Measurements from ENCODE around the gene GOT1. TPM values are rescaled to one million over a fixed set of nuclear protein-coding genes. Genes with fewer than 3 reads are reported as not detected.
A peak's percentile ranks its signal among the peaks of the same experiment; 100 is the strongest.

The GOT1 gene
- polyA plus RNA-seq, 3 donors: 2.6 to 10.4 (median 8.2) TPM

DNA sequence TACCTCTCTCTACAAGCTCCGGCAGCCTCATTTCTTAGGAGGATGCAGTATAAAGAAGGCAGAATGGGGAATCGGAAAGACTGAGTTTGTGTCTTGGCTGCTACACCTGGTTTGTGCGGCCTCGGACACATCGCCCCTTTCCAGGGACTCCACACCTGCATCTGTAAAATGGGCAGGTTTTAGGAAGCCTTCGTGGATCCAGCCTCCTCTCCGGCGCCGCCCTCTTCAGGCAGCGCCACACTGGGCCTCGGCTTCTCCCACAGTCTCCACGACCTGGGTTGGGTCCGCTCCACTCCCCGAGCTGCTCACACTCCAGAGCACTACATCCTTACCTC, 341 bp downstream of the GOT1 start:
- Histone ChIP-seq H3K4me3 (replicated peaks in 1 of 3; ENCODE audit: low read depth in 2 of 3, low read length in 3 of 3) (peak overlapping the region; percentile 41 to 76 (median 64)), H3K79me2 (ENCODE audit: insufficient read depth, low read length) (no peaks in the 10 kb centered on the region), H3K4me2 (replicated peaks; ENCODE audit: extremely low read depth, low read length, poor library complexity, severe bottlenecking) (peak overlapping the region; percentile 75), H2AFZ (ENCODE audit: insufficient read depth, low read depth, low read length, poor library complexity, severe bottlenecking) (peak overlapping the region; percentile 93), H3K9ac (ENCODE audit: insufficient read depth, low read length, poor library complexity, severe bottlenecking) (peak overlapping the region; percentile 60), H3K27me3 (ENCODE audit: control insufficient read depth in 2 of 2, insufficient read depth in 2 of 2, low read length in 2 of 2) (no peaks in the 10 kb centered on the region), H3K9me3 (replicated peaks in 1 of 2; ENCODE audit: control insufficient read depth in 1 of 2, insufficient read depth in 1 of 2, low read length in 2 of 2) (no peaks in the 10 kb centered on the region), H3K4me1 (ENCODE audit: control insufficient read depth in 1 of 2, insufficient read depth in 2 of 2, low read length in 2 of 2) (peaks cover 12 to 19% of the 10 kb centered on the region in 2 donors), H4K20me1 (ENCODE audit: insufficient read depth, low read length) (no peaks in the 10 kb centered on the region), H3K36me3 (replicated peaks in 1 of 2; ENCODE audit: control insufficient read depth in 1 of 2, insufficient read depth in 2 of 2, low read length in 2 of 2) (peaks cover 0 to 9% of the 10 kb centered on the region in 2 donors), H3K27ac (ENCODE audit: low read depth in 1 of 2, low read length in 2 of 2) (peak overlapping the region; percentile 83 to 84)
- H3K27me3 Mint-ChIP-seq (ENCODE audit: low read depth in 3 of 3): peaks cover 0 to 8% (median 0%) of the 10 kb centered on the region in 3 donors
- TF ChIP-seq, protein P1, sequence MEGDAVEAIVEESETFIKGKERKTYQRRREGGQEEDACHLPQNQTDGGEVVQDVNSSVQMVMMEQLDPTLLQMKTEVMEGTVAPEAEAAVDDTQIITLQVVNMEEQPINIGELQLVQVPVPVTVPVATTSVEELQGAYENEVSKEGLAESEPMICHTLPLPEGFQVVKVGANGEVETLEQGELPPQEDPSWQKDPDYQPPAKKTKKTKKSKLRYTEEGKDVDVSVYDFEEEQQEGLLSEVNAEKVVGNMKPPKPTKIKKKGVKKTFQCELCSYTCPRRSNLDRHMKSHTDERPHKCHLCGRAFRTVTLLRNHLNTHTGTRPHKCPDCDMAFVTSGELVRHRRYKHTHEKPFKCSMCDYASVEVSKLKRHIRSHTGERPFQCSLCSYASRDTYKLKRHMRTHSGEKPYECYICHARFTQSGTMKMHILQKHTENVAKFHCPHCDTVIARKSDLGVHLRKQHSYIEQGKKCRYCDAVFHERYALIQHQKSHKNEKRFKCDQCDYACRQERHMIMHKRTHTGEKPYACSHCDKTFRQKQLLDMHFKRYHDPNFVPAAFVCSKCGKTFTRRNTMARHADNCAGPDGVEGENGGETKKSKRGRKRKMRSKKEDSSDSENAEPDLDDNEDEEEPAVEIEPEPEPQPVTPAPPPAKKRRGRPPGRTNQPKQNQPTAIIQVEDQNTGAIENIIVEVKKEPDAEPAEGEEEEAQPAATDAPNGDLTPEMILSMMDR (IDR thresholded peaks at IDR 0.05): no peak
- peak overlapping the region; percentile 99 to 100 for H3K4me3 Mint-ChIP-seq
- H3K4me1 Mint-ChIP-seq: peaks cover 22% of the 10 kb centered on the region
- H3K27ac Mint-ChIP-seq: peak overlapping the region; percentile 60 to 97 (median 90)
- DNase-seq: no peak
- intact Hi-C loops (cut with micrococcal nuclease): loop anchor here (5.0 to 10.0 kb wide), 2 partner anchors 192 to 285 kb away; partner anchors contain the start of gene SLC25A28 (in 2 of the 2)
- 13% methylated on average over 10 of the region's 14 CpGs for WGBS (ENCODE audit: insufficient coverage)
- peaks cover 11 to 14% of the 10 kb centered on the region in 2 donors for H3K36me3 Mint-ChIP-seq
- H3K9me3 Mint-ChIP-seq: peaks cover 0 to 5% (median 0%) of the 10 kb centered on the region in 7 donors

DNA sequence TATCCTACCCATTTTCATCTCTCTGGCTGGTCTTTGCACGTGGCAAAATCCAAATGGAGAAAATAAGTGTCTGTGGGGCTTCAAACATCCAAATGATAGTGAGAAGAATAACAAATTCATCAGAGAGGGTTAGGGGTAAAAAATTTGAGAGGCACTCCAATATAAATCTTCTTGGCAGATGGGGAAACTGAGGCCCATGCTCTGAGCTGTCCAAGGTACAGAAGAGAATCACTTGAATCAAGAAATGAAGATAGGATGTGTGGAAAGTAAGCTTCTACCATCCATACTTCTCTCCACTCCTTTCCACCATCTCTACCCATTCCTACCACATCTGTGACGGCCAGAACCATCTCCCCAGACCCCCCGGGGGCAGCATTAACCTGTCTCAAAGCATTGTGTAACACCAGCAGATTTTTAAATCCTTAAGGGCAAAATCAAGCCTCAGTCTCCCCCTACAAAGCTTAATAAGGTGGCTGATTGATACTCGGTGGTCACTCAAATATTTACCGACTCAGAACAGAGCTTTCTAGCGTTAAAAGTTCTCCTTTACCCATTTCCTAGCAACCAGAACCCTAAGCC, 818 bp downstream of the GOT1 start:
- Histone ChIP-seq H4K20me1 (ENCODE audit: insufficient read depth, low read length) (no peaks in the 10 kb centered on the region), H3K27ac (ENCODE audit: low read depth in 1 of 2, low read length in 2 of 2) (no peak overlapping the region), H3K4me1 (ENCODE audit: control insufficient read depth in 1 of 2, insufficient read depth in 2 of 2, low read length in 2 of 2) (peaks cover 12 to 19% of the 10 kb centered on the region in 2 donors), H3K79me2 (ENCODE audit: insufficient read depth, low read length) (no peaks in the 10 kb centered on the region), H3K4me2 (replicated peaks; ENCODE audit: extremely low read depth, low read length, poor library complexity, severe bottlenecking) (peak overlapping the region; percentile 75), H3K36me3 (replicated peaks in 1 of 2; ENCODE audit: control insufficient read depth in 1 of 2, insufficient read depth in 2 of 2, low read length in 2 of 2) (peaks cover 0 to 11% of the 10 kb centered on the region in 2 donors), H3K4me3 (replicated peaks in 1 of 3; ENCODE audit: low read depth in 2 of 3, low read length in 3 of 3) (peak overlapping the region in 2 of 3 experiments; percentile 64 to 76), H2AFZ (ENCODE audit: insufficient read depth, low read depth, low read length, poor library complexity, severe bottlenecking) (peak overlapping the region; percentile 93), H3K9ac (ENCODE audit: insufficient read depth, low read length, poor library complexity, severe bottlenecking) (peak overlapping the region; percentile 60), H3K27me3 (ENCODE audit: control insufficient read depth in 2 of 2, insufficient read depth in 2 of 2, low read length in 2 of 2) (no peaks in the 10 kb centered on the region), H3K9me3 (replicated peaks in 1 of 2; ENCODE audit: control insufficient read depth in 1 of 2, insufficient read depth in 1 of 2, low read length in 2 of 2) (no peaks in the 10 kb centered on the region)
- peaks cover 22% of the 10 kb centered on the region for H3K4me1 Mint-ChIP-seq
- H3K36me3 Mint-ChIP-seq: peaks cover 15 to 17% of the 10 kb centered on the region in 2 donors
- peaks cover 0 to 8% (median 0%) of the 10 kb centered on the region in 3 donors for H3K27me3 Mint-ChIP-seq (ENCODE audit: low read depth in 3 of 3)
- WGBS (ENCODE audit: insufficient coverage): 45% methylated on average over 4 of the region's 6 CpGs
- intact Hi-C loops (cut with micrococcal nuclease): loop anchor here (5.0 to 10.0 kb wide), 2 partner anchors 193 to 285 kb away; partner anchors contain the start of gene SLC25A28 (in 2 of the 2)
- peak overlapping the region; percentile 99 to 100 for H3K4me3 Mint-ChIP-seq
- no peak for DNase-seq
- TF ChIP-seq, protein P1 (IDR thresholded peaks at IDR 0.05): no peak
- peak overlapping the region in 2 of 7 donors; percentile 52 to 62 for H3K27ac Mint-ChIP-seq
- peaks cover 0 to 5% (median 0%) of the 10 kb centered on the region in 7 donors for H3K9me3 Mint-ChIP-seq

Data from CD14-positive monocyte (primary cell).